HepG2 (cell line): ENCODE results near the gene LGR6. TPM values are rescaled to one million over a fixed set of nuclear protein-coding genes. Genes with fewer than 3 reads are reported as not detected.

Experiments used
- MIER3 ChIP-seq: IDR thresholded peaks from 2 replicates; pipeline ENCODE4 v1.6.1; 2016; ENCODE audit warnings: missing compliant biosample characterization, borderline replicate concordance
- MTF2 ChIP-seq: sonication (generic); formaldehyde crosslinking; IDR thresholded peaks from 2 replicates; pipeline ENCODE4 v1.5.0; 2020; ENCODE audit warnings: missing genetic modification reagents, borderline replicate concordance
- NFRKB ChIP-seq: fragments of 450-650 bp; IDR thresholded peaks from 2 replicates; pipeline ENCODE4 v1.6.1; 2017
- PCBP2 ChIP-seq: fragments of 200-400 bp; formaldehyde crosslinking; optimal IDR thresholded peaks from 2 replicates; pipeline ENCODE3; 2018; ENCODE audit warnings: low read length, low read depth; ENCODE audit not compliant: poor library complexity, severe bottlenecking
- PHF5A ChIP-seq: IDR thresholded peaks from one replicate; pipeline ENCODE4 v1.6.1; 2018; ENCODE audit warnings: low read depth, missing genetic modification reagents; ENCODE audit not compliant: unreplicated experiment
- polyA plus RNA-seq, 8 experiments: library from polyadenylated mRNA; depleted of rRNA in 3 of 8; stranded (reverse) in 7 of 8; unstranded in 1 of 8; fragments of >200 nt; fragmentation: Illumina TruSeq in 4 of 8; extraction: Trizol in 4 of 8; gene quantifications; 2 replicates each; pipeline versions ENCODE4 v1.2.1 to v1.2.3, GENCODE V29; 2011 to 2016; ENCODE audit warnings: low read depth in 4 of 8, missing spikeins in 1 of 8, mixed read lengths in 1 of 8; ENCODE audit not compliant: insufficient read depth in 1 of 8
- total RNA-seq, 5 experiments: library from RNA; depleted of rRNA; stranded (reverse); fragments of >200 nt; fragmentation: Illumina TruSeq; extraction: Trizol; gene quantifications; 2 replicates each; pipeline ENCODE4 v1.2.3, GENCODE V29; 2016; ENCODE audit warnings: low read depth in 1 of 5
- TF ChIP-seq, protein P1 (sequence below): sonication (generic); formaldehyde crosslinking; IDR thresholded peaks from 2 replicates; pipeline ENCODE4 v1.4.0; 2020; ENCODE audit warnings: missing genetic modification reagents
- TF ChIP-seq, protein P2 (sequence below), 2 experiments: sonication (generic) in 1 of 2; formaldehyde crosslinking in 1 of 2; IDR thresholded peaks; 2 replicates each; pipeline versions ENCODE4 v1.6.1 to v1.9.0; 2014 to 2022; ENCODE audit warnings: antibody characterized with exemption in 1 of 2, borderline replicate concordance in 1 of 2, inconsistent platforms in 1 of 2, low read depth in 1 of 2, missing genetic modification reagents in 1 of 2
- TF ChIP-seq, protein P3 (sequence below): sonication (generic); formaldehyde crosslinking; IDR thresholded peaks from 2 replicates; pipeline ENCODE4 v1.4.0; 2020; ENCODE audit warnings: missing genetic modification reagents, borderline replicate concordance

Gene LGR6
- total and polyA plus RNA-seq, 2 of the 13 experiments (the other 11 are each of a cell fraction or from before 2014, with no cell fraction given) = 0.07 TPM; not detected in 1

DNA sequence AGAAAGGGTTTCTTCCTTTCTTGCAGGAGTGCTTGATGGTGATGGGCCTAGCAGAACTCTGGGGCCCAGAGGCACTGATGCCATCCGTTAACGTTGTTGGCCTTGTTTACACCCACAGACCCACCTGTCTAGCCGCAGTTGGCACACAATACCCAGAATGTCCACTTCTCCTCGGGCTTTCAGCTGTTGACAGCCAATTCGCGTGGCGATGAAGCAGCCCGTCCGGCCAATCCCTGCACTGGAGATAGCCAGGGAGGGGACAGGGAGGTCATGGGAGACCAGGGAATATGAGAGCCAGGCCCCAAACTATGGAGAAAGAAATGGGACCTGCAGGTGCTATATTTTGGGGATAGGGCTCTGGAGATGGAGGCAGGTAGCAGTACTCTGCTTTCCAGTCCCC lies 43.4 kb upstream of the LGR6 start (continued):
- TF ChIP-seq, protein P1, sequence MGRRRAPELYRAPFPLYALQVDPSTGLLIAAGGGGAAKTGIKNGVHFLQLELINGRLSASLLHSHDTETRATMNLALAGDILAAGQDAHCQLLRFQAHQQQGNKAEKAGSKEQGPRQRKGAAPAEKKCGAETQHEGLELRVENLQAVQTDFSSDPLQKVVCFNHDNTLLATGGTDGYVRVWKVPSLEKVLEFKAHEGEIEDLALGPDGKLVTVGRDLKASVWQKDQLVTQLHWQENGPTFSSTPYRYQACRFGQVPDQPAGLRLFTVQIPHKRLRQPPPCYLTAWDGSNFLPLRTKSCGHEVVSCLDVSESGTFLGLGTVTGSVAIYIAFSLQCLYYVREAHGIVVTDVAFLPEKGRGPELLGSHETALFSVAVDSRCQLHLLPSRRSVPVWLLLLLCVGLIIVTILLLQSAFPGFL (CRISPR knock-in tag) = no peak
- TF ChIP-seq PHF5A (no peak), PCBP2 (no peak), MTF2 (CRISPR knock-in tag) (no peak), NFRKB (no peak), MIER3 (CRISPR knock-in tag) (no peak)
- TF ChIP-seq, protein P2, sequence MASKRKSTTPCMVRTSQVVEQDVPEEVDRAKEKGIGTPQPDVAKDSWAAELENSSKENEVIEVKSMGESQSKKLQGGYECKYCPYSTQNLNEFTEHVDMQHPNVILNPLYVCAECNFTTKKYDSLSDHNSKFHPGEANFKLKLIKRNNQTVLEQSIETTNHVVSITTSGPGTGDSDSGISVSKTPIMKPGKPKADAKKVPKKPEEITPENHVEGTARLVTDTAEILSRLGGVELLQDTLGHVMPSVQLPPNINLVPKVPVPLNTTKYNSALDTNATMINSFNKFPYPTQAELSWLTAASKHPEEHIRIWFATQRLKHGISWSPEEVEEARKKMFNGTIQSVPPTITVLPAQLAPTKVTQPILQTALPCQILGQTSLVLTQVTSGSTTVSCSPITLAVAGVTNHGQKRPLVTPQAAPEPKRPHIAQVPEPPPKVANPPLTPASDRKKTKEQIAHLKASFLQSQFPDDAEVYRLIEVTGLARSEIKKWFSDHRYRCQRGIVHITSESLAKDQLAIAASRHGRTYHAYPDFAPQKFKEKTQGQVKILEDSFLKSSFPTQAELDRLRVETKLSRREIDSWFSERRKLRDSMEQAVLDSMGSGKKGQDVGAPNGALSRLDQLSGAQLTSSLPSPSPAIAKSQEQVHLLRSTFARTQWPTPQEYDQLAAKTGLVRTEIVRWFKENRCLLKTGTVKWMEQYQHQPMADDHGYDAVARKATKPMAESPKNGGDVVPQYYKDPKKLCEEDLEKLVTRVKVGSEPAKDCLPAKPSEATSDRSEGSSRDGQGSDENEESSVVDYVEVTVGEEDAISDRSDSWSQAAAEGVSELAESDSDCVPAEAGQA (IDR thresholded peaks at IDR 0.05; ENCODE audit: low read depth) = no peak
- TF ChIP-seq, protein P2 (CRISPR knock-in tag; IDR thresholded peaks at IDR 0.05; ENCODE audit: borderline replicate concordance) = no peak
- TF ChIP-seq, protein P3, sequence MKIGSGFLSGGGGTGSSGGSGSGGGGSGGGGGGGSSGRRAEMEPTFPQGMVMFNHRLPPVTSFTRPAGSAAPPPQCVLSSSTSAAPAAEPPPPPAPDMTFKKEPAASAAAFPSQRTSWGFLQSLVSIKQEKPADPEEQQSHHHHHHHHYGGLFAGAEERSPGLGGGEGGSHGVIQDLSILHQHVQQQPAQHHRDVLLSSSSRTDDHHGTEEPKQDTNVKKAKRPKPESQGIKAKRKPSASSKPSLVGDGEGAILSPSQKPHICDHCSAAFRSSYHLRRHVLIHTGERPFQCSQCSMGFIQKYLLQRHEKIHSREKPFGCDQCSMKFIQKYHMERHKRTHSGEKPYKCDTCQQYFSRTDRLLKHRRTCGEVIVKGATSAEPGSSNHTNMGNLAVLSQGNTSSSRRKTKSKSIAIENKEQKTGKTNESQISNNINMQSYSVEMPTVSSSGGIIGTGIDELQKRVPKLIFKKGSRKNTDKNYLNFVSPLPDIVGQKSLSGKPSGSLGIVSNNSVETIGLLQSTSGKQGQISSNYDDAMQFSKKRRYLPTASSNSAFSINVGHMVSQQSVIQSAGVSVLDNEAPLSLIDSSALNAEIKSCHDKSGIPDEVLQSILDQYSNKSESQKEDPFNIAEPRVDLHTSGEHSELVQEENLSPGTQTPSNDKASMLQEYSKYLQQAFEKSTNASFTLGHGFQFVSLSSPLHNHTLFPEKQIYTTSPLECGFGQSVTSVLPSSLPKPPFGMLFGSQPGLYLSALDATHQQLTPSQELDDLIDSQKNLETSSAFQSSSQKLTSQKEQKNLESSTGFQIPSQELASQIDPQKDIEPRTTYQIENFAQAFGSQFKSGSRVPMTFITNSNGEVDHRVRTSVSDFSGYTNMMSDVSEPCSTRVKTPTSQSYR (CRISPR knock-in tag) = no peak
